ENCODE measurements around the gene RPL36AL. TPM values are rescaled to one million over a fixed set of nuclear protein-coding genes. Genes with fewer than 3 reads are reported as not detected.

RPL36AL gene
- total RNA-seq, 1 donor from 2014 or later, result 170 TPM

DNA sequence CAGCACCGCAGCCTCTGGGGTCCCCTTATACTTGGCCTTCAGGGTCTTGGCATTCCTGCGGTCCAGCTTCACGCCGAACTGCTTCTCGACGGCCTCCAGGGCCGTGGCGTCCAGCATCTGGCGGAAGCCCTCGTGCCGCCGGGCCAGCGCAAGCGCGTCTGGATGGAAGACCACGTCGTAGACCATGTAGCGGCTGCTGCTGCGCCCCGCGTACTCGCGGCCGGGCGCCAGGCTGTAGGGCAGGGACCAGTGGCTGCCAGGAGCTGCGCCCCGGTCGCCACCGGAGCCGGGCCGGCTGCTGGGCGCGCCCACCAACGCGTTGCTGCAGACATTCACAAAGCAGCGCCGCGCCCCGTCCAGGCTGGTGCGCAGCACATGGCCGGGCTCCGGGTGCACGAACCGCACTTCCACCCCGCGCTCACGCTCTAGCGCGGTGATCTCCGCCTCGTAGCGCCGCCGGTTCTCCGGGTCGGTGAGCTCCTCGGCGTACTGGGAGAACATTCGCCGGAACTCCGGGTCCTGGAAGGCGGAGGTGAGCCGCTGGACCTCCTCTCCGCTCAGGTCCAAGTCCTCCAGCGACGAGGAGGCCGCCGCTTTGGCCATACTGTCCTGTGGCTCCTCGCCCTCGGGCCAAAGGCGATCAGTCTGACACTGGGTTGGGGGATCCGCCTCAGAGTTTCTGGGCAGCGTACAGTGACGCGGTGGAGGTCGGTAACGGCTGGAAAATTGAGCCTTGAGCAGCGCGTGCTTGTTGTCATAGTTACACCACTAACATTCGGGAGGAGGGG lies 14.3 kb upstream of the RPL36AL start, which contains the start of gene DNAAF2:
DNAAF2 (minus strand) TSS at position 698 of the 788 bp plus-strand sequence; CDS start at position 603, 95 bp downstream.
- DNase-seq (ENCODE audit: low spot score), result peak; percentile 87
- Histone ChIP-seq H3K4me1 (peaks cover 7% of the 10 kb centered on the region), H3K4me2 (peak within 1 kb of the TSS; percentile 85), H3K4me3 (peak within 1 kb of the TSS; percentile 80), H3F3A (ENCODE audit: low read depth) (peaks cover 36% of the 10 kb centered on the region), H3K9ac (peak within 1 kb of the TSS; percentile 24), H3K36me3 (no peaks in the 10 kb centered on the region), H3K79me2 (ENCODE audit: low read depth) (peaks cover 86% of the 10 kb centered on the region), H3K27me3 (no peaks in the 10 kb centered on the region), H4K20me1 (ENCODE audit: low read depth) (peaks cover 44% of the 10 kb centered on the region), H3K9me3 (ENCODE audit: low read depth) (no peaks in the 10 kb centered on the region), H3K27ac (peak within 1 kb of the TSS; percentile 95), H2AFZ (replicated peaks) (peak within 1 kb of the TSS; percentile 90)
- peaks cover 8% of the 10 kb centered on the region for H3K27me3 Mint-ChIP-seq (ENCODE audit: insufficient read depth, low read depth)
- H3K36me3 Mint-ChIP-seq, result peaks cover 22% of the 10 kb centered on the region
- H3K4me3 Mint-ChIP-seq, result peak within 1 kb of the TSS; percentile 100
- TF ChIP-seq EZH2 (IDR thresholded peaks at IDR 0.05) (no peak), EZH2phosphoT487 (IDR thresholded peaks at IDR 0.05) (no peak)
- TF ChIP-seq, protein P1, sequence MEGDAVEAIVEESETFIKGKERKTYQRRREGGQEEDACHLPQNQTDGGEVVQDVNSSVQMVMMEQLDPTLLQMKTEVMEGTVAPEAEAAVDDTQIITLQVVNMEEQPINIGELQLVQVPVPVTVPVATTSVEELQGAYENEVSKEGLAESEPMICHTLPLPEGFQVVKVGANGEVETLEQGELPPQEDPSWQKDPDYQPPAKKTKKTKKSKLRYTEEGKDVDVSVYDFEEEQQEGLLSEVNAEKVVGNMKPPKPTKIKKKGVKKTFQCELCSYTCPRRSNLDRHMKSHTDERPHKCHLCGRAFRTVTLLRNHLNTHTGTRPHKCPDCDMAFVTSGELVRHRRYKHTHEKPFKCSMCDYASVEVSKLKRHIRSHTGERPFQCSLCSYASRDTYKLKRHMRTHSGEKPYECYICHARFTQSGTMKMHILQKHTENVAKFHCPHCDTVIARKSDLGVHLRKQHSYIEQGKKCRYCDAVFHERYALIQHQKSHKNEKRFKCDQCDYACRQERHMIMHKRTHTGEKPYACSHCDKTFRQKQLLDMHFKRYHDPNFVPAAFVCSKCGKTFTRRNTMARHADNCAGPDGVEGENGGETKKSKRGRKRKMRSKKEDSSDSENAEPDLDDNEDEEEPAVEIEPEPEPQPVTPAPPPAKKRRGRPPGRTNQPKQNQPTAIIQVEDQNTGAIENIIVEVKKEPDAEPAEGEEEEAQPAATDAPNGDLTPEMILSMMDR (IDR thresholded peaks at IDR 0.05), result no peak
- H3K27ac Mint-ChIP-seq, result peak within 1 kb of the TSS; percentile 98
- peaks cover 29% of the 10 kb centered on the region for H3K4me1 Mint-ChIP-seq
- no peaks in the 10 kb centered on the region for H3K9me3 Mint-ChIP-seq

DNA sequence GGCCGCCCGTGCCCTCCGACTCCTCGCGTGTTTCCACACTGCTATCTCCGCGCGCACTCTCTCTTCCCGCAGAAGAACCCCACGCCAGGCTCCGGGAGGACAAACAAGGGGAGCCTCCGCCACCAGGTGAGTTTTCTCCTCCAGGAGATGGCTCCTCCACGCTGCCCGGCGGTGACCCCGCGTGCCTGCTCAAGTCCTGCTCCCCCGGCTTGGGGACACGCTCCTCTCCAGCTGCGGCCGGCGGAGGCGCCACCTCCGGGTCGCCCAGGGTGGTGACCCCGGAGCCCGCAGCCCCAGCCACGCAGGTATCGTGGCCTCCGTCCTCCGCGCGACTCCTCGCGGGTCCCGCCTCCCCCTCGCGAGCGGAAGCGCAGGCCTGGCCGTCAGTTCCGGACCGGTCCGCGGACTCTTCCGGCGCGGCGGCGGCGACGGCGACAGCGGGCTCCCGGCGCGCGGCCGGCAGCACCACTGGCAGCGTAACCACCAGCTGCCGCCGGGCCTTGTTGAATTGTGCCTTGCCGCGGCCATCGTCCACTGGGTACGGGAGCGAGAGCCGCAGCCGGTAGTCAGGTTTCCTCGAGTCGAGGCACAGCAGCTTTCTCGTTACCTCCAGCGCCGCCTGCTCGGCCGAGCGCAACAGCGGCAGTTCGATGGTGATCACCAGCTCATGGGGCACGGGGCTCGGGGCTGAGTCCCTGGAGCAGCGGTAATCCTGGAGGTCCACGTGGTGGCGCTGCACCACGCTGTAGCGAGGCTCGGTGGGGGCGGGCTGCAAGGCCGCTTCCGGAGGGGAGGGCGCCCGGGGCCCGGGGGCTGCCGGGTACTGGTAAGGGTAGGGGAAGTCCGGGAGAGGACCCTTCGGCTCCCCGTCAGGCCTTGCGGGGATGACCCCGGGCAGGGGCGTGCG lies 13.5 kb upstream of the RPL36AL start:
- no peaks in the 10 kb centered on the region for H3K36me3 ChIP-seq
- Mint-ChIP-seq H3K36me3 (peaks cover 21% of the 10 kb centered on the region), H3K4me1 (peaks cover 29% of the 10 kb centered on the region), H3K27ac (peak overlapping the region; percentile 99), H3K27me3 (ENCODE audit: insufficient read depth, low read depth) (peaks cover 8% of the 10 kb centered on the region), H3K4me3 (peak overlapping the region; percentile 100), H3K9me3 (no peaks in the 10 kb centered on the region)
- H3K27ac ChIP-seq, result peak overlapping the region; percentile 95
- peaks cover 7% of the 10 kb centered on the region for H3K4me1 ChIP-seq
- peaks cover 38% of the 10 kb centered on the region for H3F3A ChIP-seq (ENCODE audit: low read depth)
- H3K4me2 ChIP-seq, result peak overlapping the region; percentile 85
- peak overlapping the region; percentile 90 for H2AFZ ChIP-seq (replicated peaks)
- DNase-seq (ENCODE audit: low spot score), result peak; percentile 98
- peaks cover 52% of the 10 kb centered on the region for H4K20me1 ChIP-seq (ENCODE audit: low read depth)
- peak overlapping the region; percentile 24 for H3K9ac ChIP-seq
- no peaks in the 10 kb centered on the region for H3K27me3 ChIP-seq
- peaks cover 87% of the 10 kb centered on the region for H3K79me2 ChIP-seq (ENCODE audit: low read depth)
- TF ChIP-seq, protein P1 (IDR thresholded peaks at IDR 0.05), result peak; percentile 82
- TF ChIP-seq EZH2 (IDR thresholded peaks at IDR 0.05), result no peak
- H3K4me3 ChIP-seq, result peak overlapping the region; percentile 80
- no peaks in the 10 kb centered on the region for H3K9me3 ChIP-seq (ENCODE audit: low read depth)

GRCh38 chr14:49623941-49624839 lies 3.8 kb upstream of the RPL36AL start:
- no peak overlapping the region for H3K4me3 ChIP-seq
- H3K27me3 Mint-ChIP-seq (ENCODE audit: insufficient read depth, low read depth), result peaks cover 5% of the 10 kb centered on the region
- H3K27ac Mint-ChIP-seq, result no peak overlapping the region
- no peak for DNase-seq (ENCODE audit: low spot score)
- H4K20me1 ChIP-seq (ENCODE audit: low read depth), result peaks cover 63% of the 10 kb centered on the region
- peak overlapping the region; percentile 27 for H3K4me3 Mint-ChIP-seq
- H3K4me2 ChIP-seq, result no peak overlapping the region
- H3F3A ChIP-seq (ENCODE audit: low read depth), result peaks cover 37% of the 10 kb centered on the region
- peaks cover 23% of the 10 kb centered on the region for H3K36me3 ChIP-seq
- peaks cover 70% of the 10 kb centered on the region for H3K79me2 ChIP-seq (ENCODE audit: low read depth)
- H3K27me3 ChIP-seq, result no peaks in the 10 kb centered on the region
- no peak overlapping the region for H3K27ac ChIP-seq
- no peaks in the 10 kb centered on the region for H3K9me3 ChIP-seq (ENCODE audit: low read depth)
- H3K36me3 Mint-ChIP-seq, result peaks cover 17% of the 10 kb centered on the region
- no peaks in the 10 kb centered on the region for H3K9me3 Mint-ChIP-seq
- H3K4me1 ChIP-seq, result peaks cover 20% of the 10 kb centered on the region
- H3K9ac ChIP-seq, result no peak overlapping the region
- TF ChIP-seq EZH2 (IDR thresholded peaks at IDR 0.05) (no peak), EZH2phosphoT487 (IDR thresholded peaks at IDR 0.05) (no peak)
- TF ChIP-seq, protein P1 (IDR thresholded peaks at IDR 0.05), result no peak
- peaks cover 30% of the 10 kb centered on the region for H3K4me1 Mint-ChIP-seq
- H2AFZ ChIP-seq (replicated peaks), result no peak overlapping the region
